Mesendoderm (in vitro differentiated cells): ENCODE results near the gene STUM.

ENCODE experiments used
- DNase-seq: peaks from one replicate; pipeline ENCODE4 v3.0.0; 2013
- H2AK5ac ChIP-seq: 2 replicates; pipeline ENCODE4 v1.6.1; 2013; ENCODE audit warnings: low read length, inconsistent platforms
- H2BK120ac ChIP-seq: 2 replicates; pipeline ENCODE4 v1.6.1; 2013; ENCODE audit warnings: low read depth, mild to moderate bottlenecking, low read length, moderate library complexity, mixed read lengths
- H2BK15ac ChIP-seq: replicated peaks from 2 replicates; pipeline ENCODE4 v1.6.1; 2013; ENCODE audit warnings: low read depth, mild to moderate bottlenecking, moderate library complexity
- H2BK5ac ChIP-seq: 2 replicates; pipeline ENCODE4 v1.6.1; 2013; ENCODE audit warnings: low read length, inconsistent platforms
- H3K18ac ChIP-seq: 2 replicates; pipeline ENCODE4 v1.6.1; 2013; ENCODE audit warnings: mild to moderate bottlenecking, low read length, mixed read lengths
- H3K23ac ChIP-seq: one replicate; pipeline ENCODE4 v1.6.1; 2013; ENCODE audit warnings: low read length
- H3K27ac ChIP-seq: 2 replicates; pipeline ENCODE4 v1.5.1; 2013; ENCODE audit warnings: low read depth, mild to moderate bottlenecking, inconsistent platforms, low read length, moderate library complexity
- H3K27me3 ChIP-seq: 2 replicates; pipeline ENCODE4 v1.6.1; 2013; ENCODE audit warnings: low read length, control low read depth, mild to moderate bottlenecking, inconsistent platforms; ENCODE audit not compliant: insufficient read depth, poor library complexity
- H3K36me3 ChIP-seq: 2 replicates; pipeline ENCODE4 v1.6.1; 2013; ENCODE audit warnings: low read length, inconsistent platforms; ENCODE audit not compliant: control insufficient read depth, insufficient read depth
- H3K4ac ChIP-seq: one replicate; pipeline ENCODE4 v1.6.1; 2013; ENCODE audit warnings: low read depth, mild to moderate bottlenecking, low read length, moderate library complexity
- H3K4me1 ChIP-seq: 2 replicates; pipeline ENCODE4 v1.6.1; 2013; ENCODE audit warnings: low read depth, low read length, inconsistent platforms; ENCODE audit not compliant: control insufficient read depth
- H3K4me2 ChIP-seq: 2 replicates; pipeline ENCODE4 v1.6.1; 2013; ENCODE audit warnings: low read length
- H3K4me3 ChIP-seq: 2 replicates; pipeline ENCODE4 v1.5.1; 2013; ENCODE audit warnings: mild to moderate bottlenecking, low read length
- H3K56ac ChIP-seq: one replicate; pipeline ENCODE4 v1.6.1; 2013; ENCODE audit warnings: low read length
- H3K79me1 ChIP-seq: 2 replicates; pipeline ENCODE4 v1.6.1; 2013; ENCODE audit warnings: low read length, inconsistent platforms
- H3K79me2 ChIP-seq: 2 replicates; pipeline ENCODE4 v1.6.1; 2013; ENCODE audit warnings: mild to moderate bottlenecking, low read length; ENCODE audit not compliant: control insufficient read depth, insufficient read depth
- H3K9ac ChIP-seq: 2 replicates; pipeline ENCODE4 v1.6.1; 2013; ENCODE audit warnings: low read length, inconsistent platforms
- H4K5ac ChIP-seq: one replicate; pipeline ENCODE4 v1.6.1; 2013; ENCODE audit warnings: low read length
- H4K8ac ChIP-seq: one replicate; pipeline ENCODE4 v1.6.1; 2013; ENCODE audit warnings: low read depth, mild to moderate bottlenecking, control low read depth, low read length, moderate library complexity
- WGBS: extraction: QIAGEN DNeasy Blood & Tissue Kit; methylation state at CpG from one replicate; pipeline ENCODE4 v1.1.7; 2013; ENCODE audit warnings: low lambda C conversion rate, missing lambda C conversion rate; ENCODE audit not compliant: insufficient coverage; ENCODE audit errors: extremely low coverage; 5-methylcytosine and 5-hydroxymethylcytosine counted together

The STUM gene

GRCh38 chr1:226622012-226622411, 73.4 kb downstream of the STUM start:
- Histone ChIP-seq H3K27me3 (peaks cover 1% of the 10 kb centered on the region), H2BK15ac (no peak overlapping the region), H4K8ac (no peak overlapping the region), H2BK5ac (no peak overlapping the region), H4K5ac (no peak overlapping the region), H2BK120ac (no peak overlapping the region), H3K4me2 (no peak overlapping the region), H3K4ac (no peak overlapping the region), H3K9ac (no peak overlapping the region), H3K79me2 (no peaks in the 10 kb centered on the region), H3K18ac (no peak overlapping the region), H3K56ac (no peak overlapping the region), H3K4me1 (no peaks in the 10 kb centered on the region), H3K23ac (no peak overlapping the region), H2AK5ac (no peak overlapping the region), H3K36me3 (no peaks in the 10 kb centered on the region), H3K4me3 (no peak overlapping the region), H3K27ac (no peak overlapping the region), H3K79me1 (no peaks in the 10 kb centered on the region)
- no peak for DNase-seq

- H3K27me3 ChIP-seq = peaks cover 1% of the 10 kb centered on the region
- H4K5ac ChIP-seq = no peak overlapping the region
- H3K79me2 ChIP-seq = no peaks in the 10 kb centered on the region
- H3K23ac ChIP-seq = no peak overlapping the region
- no peak overlapping the region for H2AK5ac ChIP-seq
- H2BK120ac ChIP-seq = no peak overlapping the region
- H3K9ac ChIP-seq = no peak overlapping the region
- no peak overlapping the region for H3K18ac ChIP-seq
- no peaks in the 10 kb centered on the region for H3K36me3 ChIP-seq
- H2BK15ac ChIP-seq = no peak overlapping the region
- no peak overlapping the region for H3K27ac ChIP-seq
- H3K56ac ChIP-seq = no peak overlapping the region
- no peak overlapping the region for H2BK5ac ChIP-seq
- H3K4ac ChIP-seq = no peak overlapping the region
- no peaks in the 10 kb centered on the region for H3K79me1 ChIP-seq
- H3K4me1 ChIP-seq = no peaks in the 10 kb centered on the region
- no CpG with 5 or more reads among the region's 5 CpGs for WGBS
- no peak overlapping the region for H3K4me2 ChIP-seq
- no peak overlapping the region for H3K4me3 ChIP-seq
- no peak overlapping the region for H4K8ac ChIP-seq
- no peak for DNase-seq
These were observed 76.0 kb downstream of the STUM start for GRCh38 chr1:226624526-226624925.

- H2AK5ac ChIP-seq = no peak overlapping the region
- no peaks in the 10 kb centered on the region for H3K79me2 ChIP-seq
- no CpG with 5 or more reads among the region's 6 CpGs for WGBS
- H3K79me1 ChIP-seq = no peaks in the 10 kb centered on the region
- no peak overlapping the region for H3K18ac ChIP-seq
- H4K5ac ChIP-seq = no peak overlapping the region
- H3K4me1 ChIP-seq = no peaks in the 10 kb centered on the region
- H2BK120ac ChIP-seq = no peak overlapping the region
- H3K23ac ChIP-seq = no peak overlapping the region
- H2BK5ac ChIP-seq = no peak overlapping the region
- H4K8ac ChIP-seq = no peak overlapping the region
- DNase-seq = no peak
- peaks cover 1% of the 10 kb centered on the region for H3K27me3 ChIP-seq
- no peak overlapping the region for H2BK15ac ChIP-seq
- no peak overlapping the region for H3K27ac ChIP-seq
- no peak overlapping the region for H3K9ac ChIP-seq
- H3K4me2 ChIP-seq = no peak overlapping the region
- H3K4me3 ChIP-seq = no peak overlapping the region
- H3K56ac ChIP-seq = no peak overlapping the region
- no peaks in the 10 kb centered on the region for H3K36me3 ChIP-seq
- H3K4ac ChIP-seq = no peak overlapping the region
These were observed 76.8 kb downstream of the STUM start for GRCh38 chr1:226625326-226625725.

- H3K23ac ChIP-seq = no peak overlapping the region
- no peak overlapping the region for H3K27ac ChIP-seq
- no peak overlapping the region for H3K56ac ChIP-seq
- H3K36me3 ChIP-seq = no peaks in the 10 kb centered on the region
- no peaks in the 10 kb centered on the region for H3K79me1 ChIP-seq
- H3K18ac ChIP-seq = no peak overlapping the region
- no peak overlapping the region for H3K4me3 ChIP-seq
- no peak overlapping the region for H2AK5ac ChIP-seq
- no peak overlapping the region for H3K9ac ChIP-seq
- DNase-seq = no peak
- no peak overlapping the region for H4K8ac ChIP-seq
- no CpG with 5 or more reads among the region's 10 CpGs for WGBS
- no peak overlapping the region for H2BK15ac ChIP-seq
- H3K4me1 ChIP-seq = no peaks in the 10 kb centered on the region
- H2BK5ac ChIP-seq = no peak overlapping the region
- no peak overlapping the region for H3K4me2 ChIP-seq
- H3K27me3 ChIP-seq = peaks cover 1% of the 10 kb centered on the region
- H4K5ac ChIP-seq = no peak overlapping the region
- no peaks in the 10 kb centered on the region for H3K79me2 ChIP-seq
- H3K4ac ChIP-seq = no peak overlapping the region
- H2BK120ac ChIP-seq = no peak overlapping the region
These were observed 77.4 kb downstream of the STUM start for GRCh38 chr1:226625832-226626576.

GRCh38 chr1:226626577-226626956, 78.0 kb downstream of the STUM start:
- H3K18ac ChIP-seq = no peak overlapping the region
- WGBS = no CpG with 5 or more reads among the region's 11 CpGs
- no peak overlapping the region for H3K23ac ChIP-seq
- no peak overlapping the region for H2BK15ac ChIP-seq
- peaks cover 1% of the 10 kb centered on the region for H3K27me3 ChIP-seq
- H3K36me3 ChIP-seq = no peaks in the 10 kb centered on the region
- no peak overlapping the region for H4K5ac ChIP-seq
- H3K56ac ChIP-seq = no peak overlapping the region
- no peak overlapping the region for H3K4me3 ChIP-seq
- H2BK120ac ChIP-seq = no peak overlapping the region
- DNase-seq = peak; percentile 81
- no peak overlapping the region for H2BK5ac ChIP-seq
- H4K8ac ChIP-seq = no peak overlapping the region
- H3K79me1 ChIP-seq = no peaks in the 10 kb centered on the region
- no peak overlapping the region for H3K4ac ChIP-seq
- H3K4me1 ChIP-seq = no peaks in the 10 kb centered on the region
- H2AK5ac ChIP-seq = no peak overlapping the region
- H3K9ac ChIP-seq = no peak overlapping the region
- no peak overlapping the region for H3K27ac ChIP-seq
- no peak overlapping the region for H3K4me2 ChIP-seq
- no peaks in the 10 kb centered on the region for H3K79me2 ChIP-seq
